LNCAP (cell line): ENCODE data around the gene ZNF184.

Source experiments
- CTCF ChIP-seq: fragments of 450-650 bp; IDR thresholded peaks from 2 replicates; pipeline ENCODE4 v1.5.1; 2017; ENCODE audit warnings: mild to moderate bottlenecking

ZNF184 gene

GRCh38 chr6:27468334-27468733, 4.6 kb downstream of the ZNF184 start:
- TF ChIP-seq CTCF, result no peak

GRCh38 chr6:27452496-27452897, 20.4 kb downstream of the ZNF184 start:
- TF ChIP-seq CTCF, result no peak

- TF ChIP-seq CTCF, result no peak
Measured at GRCh38 chr6:27451660-27452390, 21.1 kb downstream of the ZNF184 start.

- no peak for TF ChIP-seq CTCF
Measured at GRCh38 chr6:27448456-27448855, 24.4 kb downstream of the ZNF184 start.

- no peak for TF ChIP-seq CTCF
Measured at GRCh38 chr6:27442932-27443331, 30.0 kb downstream of the ZNF184 start.

GRCh38 chr6:27441001-27441400, 31.9 kb downstream of the ZNF184 start:
- no peak for TF ChIP-seq CTCF

- no peak for TF ChIP-seq CTCF
Measured at GRCh38 chr6:27439371-27439770, 33.5 kb downstream of the ZNF184 start.

- TF ChIP-seq CTCF, result no peak
Measured at GRCh38 chr6:27433714-27434113, 39.2 kb downstream of the ZNF184 start.
